ENCODE measurements around the gene FBXW10. TPM values are rescaled to one million over a fixed set of nuclear protein-coding genes. Genes with fewer than 3 reads are reported as not detected.
A peak's percentile ranks its signal among the peaks of the same experiment; 100 is the strongest.
"Not testable (repeated sequence)": the region's sequence is repeated elsewhere in the genome, so short reads cannot be mapped to it uniquely, and the experiment has no call there.

The FBXW10 gene
- total and polyA plus RNA-seq, 2 donors (not counting 3 experiments of a cell fraction or from before 2014, with no cell fraction given): not detected

- peak; percentile 5 to 30 for TF ChIP-seq CTCF (IDR thresholded peaks at IDR 0.05; ENCODE audit: extremely low read depth in 1 of 2, insufficient read depth in 1 of 2, low read depth in 1 of 2, low read length in 2 of 2)
- dilution Hi-C loops (cut with MboI; ENCODE audit: extremely low pct_ligation_motif_present, low sequenced_read_pairs): not testable (repeated sequence)
Observed at GRCh38 chr17:18712354-18712999, 31.4 kb upstream of the FBXW10 start.

GRCh38 chr17:18718643-18719427, 25.0 kb upstream of the FBXW10 start:
- H3K27me3 ChIP-seq (ENCODE audit: control insufficient read depth in 2 of 2, insufficient read depth in 2 of 2, low read length in 2 of 2); intact Hi-C loops (cut with micrococcal nuclease); POLR2A ChIA-PET; H3K4me1 ChIP-seq (ENCODE audit: control insufficient read depth, extremely low read depth, insufficient read depth, low read length); FAIRE-seq; dilution Hi-C loops (cut with MboI; ENCODE audit: extremely low pct_ligation_motif_present, low sequenced_read_pairs); H3K79me2 ChIP-seq (ENCODE audit: control insufficient read depth, insufficient read depth, low read length); H2AFZ ChIP-seq (ENCODE audit: low read depth, low read length); H4K20me1 ChIP-seq (replicated peaks; ENCODE audit: control insufficient read depth, extremely low read depth, insufficient read depth, low read length); H3K9me1 ChIP-seq (replicated peaks; ENCODE audit: control insufficient read depth, extremely low read depth, insufficient read depth, low read length); BruUV-seq (replicated peaks); H3K4me3 ChIP-seq (replicated peaks in 1 of 3; ENCODE audit: insufficient read depth in 1 of 3, low read depth in 1 of 3, low read length in 3 of 3); H3K27ac ChIP-seq (ENCODE audit: insufficient read depth, low read depth, low read length); H3K4me2 ChIP-seq (ENCODE audit: insufficient read depth, low read length); H3K36me3 ChIP-seq (ENCODE audit: control insufficient read depth in 2 of 2, extremely low read depth in 1 of 2, insufficient read depth in 2 of 2, low read length in 2 of 2); CTCF ChIA-PET; H3K9me3 ChIP-seq (replicated peaks; ENCODE audit: control insufficient read depth, insufficient read depth, low read length); H3K9ac ChIP-seq (replicated peaks; ENCODE audit: extremely low read depth, insufficient read depth, low read length): not testable (repeated sequence)
- DNase-seq (ENCODE audit: low read depth, low spot score): peak; percentile 14

More at GRCh38 chr17:18712354-18712999, 31.4 kb upstream of the FBXW10 start:
- H3K9me3 ChIP-seq (replicated peaks; ENCODE audit: control insufficient read depth, insufficient read depth, low read length); intact Hi-C loops (cut with micrococcal nuclease); H3K4me3 ChIP-seq (replicated peaks in 1 of 3; ENCODE audit: insufficient read depth in 1 of 3, low read depth in 1 of 3, low read length in 3 of 3); H3K36me3 ChIP-seq (ENCODE audit: control insufficient read depth in 2 of 2, extremely low read depth in 1 of 2, insufficient read depth in 2 of 2, low read length in 2 of 2); H3K9me1 ChIP-seq (replicated peaks; ENCODE audit: control insufficient read depth, extremely low read depth, insufficient read depth, low read length); H3K79me2 ChIP-seq (ENCODE audit: control insufficient read depth, insufficient read depth, low read length); H3K4me1 ChIP-seq (ENCODE audit: control insufficient read depth, extremely low read depth, insufficient read depth, low read length); H3K9ac ChIP-seq (replicated peaks; ENCODE audit: extremely low read depth, insufficient read depth, low read length); POLR2A ChIA-PET; H4K20me1 ChIP-seq (replicated peaks; ENCODE audit: control insufficient read depth, extremely low read depth, insufficient read depth, low read length); CTCF ChIA-PET; H3K27me3 ChIP-seq (ENCODE audit: control insufficient read depth in 2 of 2, insufficient read depth in 2 of 2, low read length in 2 of 2); BruUV-seq (replicated peaks); H3K27ac ChIP-seq (ENCODE audit: insufficient read depth, low read depth, low read length); H2AFZ ChIP-seq (ENCODE audit: low read depth, low read length); H3K4me2 ChIP-seq (ENCODE audit: insufficient read depth, low read length): not testable (repeated sequence)
- DNase-seq (ENCODE audit: low read depth, low spot score): peak; percentile 51
- peak; percentile 87 for FAIRE-seq

GRCh38 chr17:18719428-18720110, 24.3 kb upstream of the FBXW10 start:
- H3K79me2 ChIP-seq (ENCODE audit: control insufficient read depth, insufficient read depth, low read length); H3K9me3 ChIP-seq (replicated peaks; ENCODE audit: control insufficient read depth, insufficient read depth, low read length); H2AFZ ChIP-seq (ENCODE audit: low read depth, low read length); H3K27me3 ChIP-seq (ENCODE audit: control insufficient read depth in 2 of 2, insufficient read depth in 2 of 2, low read length in 2 of 2); H3K9ac ChIP-seq (replicated peaks; ENCODE audit: extremely low read depth, insufficient read depth, low read length); H3K4me3 ChIP-seq (replicated peaks in 1 of 3; ENCODE audit: insufficient read depth in 1 of 3, low read depth in 1 of 3, low read length in 3 of 3); H3K36me3 ChIP-seq (ENCODE audit: control insufficient read depth in 2 of 2, extremely low read depth in 1 of 2, insufficient read depth in 2 of 2, low read length in 2 of 2); H3K9me1 ChIP-seq (replicated peaks; ENCODE audit: control insufficient read depth, extremely low read depth, insufficient read depth, low read length); FAIRE-seq; dilution Hi-C loops (cut with MboI; ENCODE audit: extremely low pct_ligation_motif_present, low sequenced_read_pairs); BruUV-seq (replicated peaks); H3K4me1 ChIP-seq (ENCODE audit: control insufficient read depth, extremely low read depth, insufficient read depth, low read length); CTCF ChIA-PET; H4K20me1 ChIP-seq (replicated peaks; ENCODE audit: control insufficient read depth, extremely low read depth, insufficient read depth, low read length); H3K4me2 ChIP-seq (ENCODE audit: insufficient read depth, low read length); DNase-seq (ENCODE audit: low read depth, low spot score); POLR2A ChIA-PET; H3K27ac ChIP-seq (ENCODE audit: insufficient read depth, low read depth, low read length); intact Hi-C loops (cut with micrococcal nuclease): not testable (repeated sequence)
